ENCODE data around the gene SLC7A8.

GRCh38 chr14:23207146-23207540, 23.7 kb upstream of the SLC7A8 start:
- TF ChIP-seq, protein P1, sequence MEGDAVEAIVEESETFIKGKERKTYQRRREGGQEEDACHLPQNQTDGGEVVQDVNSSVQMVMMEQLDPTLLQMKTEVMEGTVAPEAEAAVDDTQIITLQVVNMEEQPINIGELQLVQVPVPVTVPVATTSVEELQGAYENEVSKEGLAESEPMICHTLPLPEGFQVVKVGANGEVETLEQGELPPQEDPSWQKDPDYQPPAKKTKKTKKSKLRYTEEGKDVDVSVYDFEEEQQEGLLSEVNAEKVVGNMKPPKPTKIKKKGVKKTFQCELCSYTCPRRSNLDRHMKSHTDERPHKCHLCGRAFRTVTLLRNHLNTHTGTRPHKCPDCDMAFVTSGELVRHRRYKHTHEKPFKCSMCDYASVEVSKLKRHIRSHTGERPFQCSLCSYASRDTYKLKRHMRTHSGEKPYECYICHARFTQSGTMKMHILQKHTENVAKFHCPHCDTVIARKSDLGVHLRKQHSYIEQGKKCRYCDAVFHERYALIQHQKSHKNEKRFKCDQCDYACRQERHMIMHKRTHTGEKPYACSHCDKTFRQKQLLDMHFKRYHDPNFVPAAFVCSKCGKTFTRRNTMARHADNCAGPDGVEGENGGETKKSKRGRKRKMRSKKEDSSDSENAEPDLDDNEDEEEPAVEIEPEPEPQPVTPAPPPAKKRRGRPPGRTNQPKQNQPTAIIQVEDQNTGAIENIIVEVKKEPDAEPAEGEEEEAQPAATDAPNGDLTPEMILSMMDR (IDR thresholded peaks at IDR 0.05), result no peak
- no peak for TF ChIP-seq POLR2AphosphoS5 (IDR thresholded peaks at IDR 0.05)
- TF ChIP-seq EP300 (IDR thresholded peaks at IDR 0.05), result no peak
